ENCODE data around the gene PARVA. TPM values are rescaled to one million over a fixed set of nuclear protein-coding genes. Genes with fewer than 3 reads are reported as not detected.

The PARVA gene
- total and polyA plus RNA-seq, 12 donors = 20.1 to 84.8 (median 67.0) TPM

GRCh38 chr11:12569499-12570425 is 192.4 kb downstream of the PARVA start:
- H3K9me3 ChIP-seq = peaks cover 0 to 8% (median 0%) of the 10 kb centered on the region in 11 donors
- ATAC-seq (no peak), DNase-seq (no peak)
- WGBS, 2 donors = 94% methylated on average over 1 of the region's 1 CpG
- no peaks in the 10 kb centered on the region for H3K27me3 ChIP-seq
- no peaks in the 10 kb centered on the region for H3K4me1 ChIP-seq
- no peak for TF ChIP-seq CTCF (IDR thresholded peaks at IDR 0.05)
- no peak overlapping the region for H3K4me3 ChIP-seq
- H3K36me3 ChIP-seq = no peaks in the 10 kb centered on the region
- intact Hi-C loops (cut with DNase I) = no loop called here
- H3K27ac ChIP-seq = no peak overlapping the region

- no peak for TF ChIP-seq CTCF (IDR thresholded peaks at IDR 0.05)
- 80 to 84% methylated on average over 1 of the region's 1 CpG for WGBS, 2 donors
These were observed 196.5 kb downstream of the PARVA start for GRCh38 chr11:12573707-12574485.

GRCh38 chr11:12577725-12578644 is 200.6 kb downstream of the PARVA start:
- intact Hi-C loops (cut with DNase I) = loop anchor here in 1 of 10 donors (2.0 kb wide), 1 partner anchor 41 kb away; no protein-coding TSS in a partner anchor
- ATAC-seq (no peak), DNase-seq (no peak)
- no peak for TF ChIP-seq CTCF (IDR thresholded peaks at IDR 0.05)
- H3K4me3 ChIP-seq = no peak overlapping the region
- no peak overlapping the region for H3K27ac ChIP-seq
- H3K27me3 ChIP-seq = no peaks in the 10 kb centered on the region
- H3K9me3 ChIP-seq = no peaks in the 10 kb centered on the region
- no peaks in the 10 kb centered on the region for H3K36me3 ChIP-seq
- H3K4me1 ChIP-seq = peaks cover 0 to 9% (median 5%) of the 10 kb centered on the region in 9 donors
- 83 to 96% methylated on average over 6 of the region's 6 CpGs for WGBS, 2 donors

More at GRCh38 chr11:12573707-12574485, 196.5 kb downstream of the PARVA start:
- Histone ChIP-seq H3K27ac (no peak overlapping the region), H3K36me3 (no peaks in the 10 kb centered on the region), H3K4me1 (no peaks in the 10 kb centered on the region), H3K27me3 (no peaks in the 10 kb centered on the region), H3K9me3 (no peaks in the 10 kb centered on the region), H3K4me3 (no peak overlapping the region)
- no peak for ATAC-seq
- intact Hi-C loops (cut with DNase I) = no loop called here
- no peak for DNase-seq
